Measurements from ENCODE around the gene PHTF2. TPM values are rescaled to one million over a fixed set of nuclear protein-coding genes. Genes with fewer than 3 reads are reported as not detected.

Gene PHTF2
- total and polyA plus RNA-seq, 2 donors (not counting 3 experiments of a cell fraction or from before 2014, with no cell fraction given), result 13.3 to 21.4 TPM

DNA sequence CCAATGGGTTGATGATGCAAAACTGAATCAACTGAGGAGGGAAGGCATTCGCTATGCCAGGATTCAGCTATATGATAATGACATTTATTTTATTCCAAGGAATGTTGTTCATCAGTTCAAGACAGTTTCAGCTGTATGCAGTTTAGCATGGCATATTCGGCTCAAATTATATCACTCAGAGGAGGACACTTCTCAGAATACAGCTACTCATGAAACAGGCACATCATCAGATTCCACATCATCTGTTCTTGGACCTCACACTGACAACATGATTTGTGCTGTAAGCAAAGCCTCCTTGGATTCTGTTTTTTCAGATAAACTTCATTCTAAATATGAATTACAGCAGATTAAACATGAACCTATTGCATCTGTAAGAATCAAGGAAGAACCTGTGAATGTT lies 20.0 kb upstream of the PHTF2 start:
- Histone ChIP-seq H3K36me3 (ENCODE audit: control insufficient read depth in 2 of 2, extremely low read depth in 1 of 2, insufficient read depth in 2 of 2, low read length in 2 of 2) (peaks cover 0 to 1% of the 10 kb centered on the region in 2 experiments), H2AFZ (ENCODE audit: low read depth, low read length) (no peak overlapping the region), H3K4me1 (ENCODE audit: control insufficient read depth, extremely low read depth, insufficient read depth, low read length) (no peaks in the 10 kb centered on the region), H3K9me1 (replicated peaks; ENCODE audit: control insufficient read depth, extremely low read depth, insufficient read depth, low read length) (no peaks in the 10 kb centered on the region), H3K79me2 (ENCODE audit: control insufficient read depth, insufficient read depth, low read length) (no peaks in the 10 kb centered on the region), H3K9ac (replicated peaks; ENCODE audit: extremely low read depth, insufficient read depth, low read length) (no peak overlapping the region), H4K20me1 (replicated peaks; ENCODE audit: control insufficient read depth, extremely low read depth, insufficient read depth, low read length) (peaks cover 2% of the 10 kb centered on the region), H3K9me3 (replicated peaks; ENCODE audit: control insufficient read depth, insufficient read depth, low read length) (no peaks in the 10 kb centered on the region), H3K27ac (ENCODE audit: insufficient read depth, low read depth, low read length) (no peak overlapping the region), H3K4me3 (replicated peaks in 1 of 3; ENCODE audit: insufficient read depth in 1 of 3, low read depth in 1 of 3, low read length in 3 of 3) (no peak overlapping the region), H3K27me3 (ENCODE audit: control insufficient read depth in 2 of 2, insufficient read depth in 2 of 2, low read length in 2 of 2) (no peaks in the 10 kb centered on the region), H3K4me2 (ENCODE audit: insufficient read depth, low read length) (no peak overlapping the region)
- ChIA-PET POLR2A (no interaction called here), CTCF (interaction anchor here (1.5 to 2.1 kb wide), 3 partner anchors 120 to 157 kb away, joined by 3 to 9 read pairs (median 7); no protein-coding TSS in a partner anchor)
- no TSS peak for BruUV-seq (replicated peaks)
- DNase-seq (ENCODE audit: low read depth, low spot score), result no peak
- intact Hi-C loops (cut with micrococcal nuclease) (no loop called here), dilution Hi-C loops (cut with MboI; ENCODE audit: extremely low pct_ligation_motif_present, low sequenced_read_pairs) (no loop called here)
- no peak for TF ChIP-seq JUN (IDR thresholded peaks at IDR 0.05; ENCODE audit: borderline replicate concordance, insufficient read depth, insufficient read length, low read depth)
- no peak for TF ChIP-seq EZH2 (IDR thresholded peaks at IDR 0.05; ENCODE audit: borderline replicate concordance, low read depth, low read length, severe bottlenecking)
- no peak for TF ChIP-seq POLR2AphosphoS5 (IDR thresholded peaks at IDR 0.05; ENCODE audit: insufficient read depth, low read depth, low read length)
- TF ChIP-seq, protein P1, sequence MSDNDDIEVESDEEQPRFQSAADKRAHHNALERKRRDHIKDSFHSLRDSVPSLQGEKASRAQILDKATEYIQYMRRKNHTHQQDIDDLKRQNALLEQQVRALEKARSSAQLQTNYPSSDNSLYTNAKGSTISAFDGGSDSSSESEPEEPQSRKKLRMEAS (IDR thresholded peaks at IDR 0.05; ENCODE audit: insufficient read depth, insufficient read length), result no peak
- TF ChIP-seq FOS (IDR thresholded peaks at IDR 0.05; ENCODE audit: borderline replicate concordance, insufficient read depth, low read length), result no peak
- no peak for TF ChIP-seq GATA2 (IDR thresholded peaks at IDR 0.05; ENCODE audit: insufficient read depth, insufficient read length, low read depth, low read length)
- TF ChIP-seq MYC (IDR thresholded peaks at IDR 0.05; ENCODE audit: low read depth, low read length), result no peak
- TF ChIP-seq, protein P2, sequence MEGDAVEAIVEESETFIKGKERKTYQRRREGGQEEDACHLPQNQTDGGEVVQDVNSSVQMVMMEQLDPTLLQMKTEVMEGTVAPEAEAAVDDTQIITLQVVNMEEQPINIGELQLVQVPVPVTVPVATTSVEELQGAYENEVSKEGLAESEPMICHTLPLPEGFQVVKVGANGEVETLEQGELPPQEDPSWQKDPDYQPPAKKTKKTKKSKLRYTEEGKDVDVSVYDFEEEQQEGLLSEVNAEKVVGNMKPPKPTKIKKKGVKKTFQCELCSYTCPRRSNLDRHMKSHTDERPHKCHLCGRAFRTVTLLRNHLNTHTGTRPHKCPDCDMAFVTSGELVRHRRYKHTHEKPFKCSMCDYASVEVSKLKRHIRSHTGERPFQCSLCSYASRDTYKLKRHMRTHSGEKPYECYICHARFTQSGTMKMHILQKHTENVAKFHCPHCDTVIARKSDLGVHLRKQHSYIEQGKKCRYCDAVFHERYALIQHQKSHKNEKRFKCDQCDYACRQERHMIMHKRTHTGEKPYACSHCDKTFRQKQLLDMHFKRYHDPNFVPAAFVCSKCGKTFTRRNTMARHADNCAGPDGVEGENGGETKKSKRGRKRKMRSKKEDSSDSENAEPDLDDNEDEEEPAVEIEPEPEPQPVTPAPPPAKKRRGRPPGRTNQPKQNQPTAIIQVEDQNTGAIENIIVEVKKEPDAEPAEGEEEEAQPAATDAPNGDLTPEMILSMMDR (IDR thresholded peaks at IDR 0.05; ENCODE audit: extremely low read depth in 1 of 2, insufficient read depth in 1 of 2, low read depth in 1 of 2, low read length in 2 of 2), result no peak
- no peak for TF ChIP-seq POLR2A (IDR thresholded peaks at IDR 0.05; ENCODE audit: low read depth, low read length)
- FAIRE-seq, result no peak
